ENCODE measurements around the gene RAB5IF.

DNA sequence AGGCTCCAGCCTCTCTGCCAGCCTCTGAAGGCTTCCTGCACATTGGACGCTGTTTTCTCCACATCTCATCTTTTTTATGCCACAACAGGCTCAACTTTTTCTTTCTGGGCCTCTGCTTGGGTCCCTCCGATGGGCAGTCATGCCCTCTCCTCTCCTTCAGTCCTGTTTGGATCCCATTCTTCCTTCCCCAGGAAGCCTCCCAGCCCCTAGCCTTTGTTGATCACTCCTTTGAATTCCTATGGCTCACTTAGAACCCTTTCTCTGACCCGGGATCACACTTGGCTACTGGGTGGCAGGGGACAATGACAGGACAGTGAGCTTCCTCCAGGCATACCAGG, 35.9 kb downstream of the RAB5IF start:
- TF ChIP-seq, protein P1, sequence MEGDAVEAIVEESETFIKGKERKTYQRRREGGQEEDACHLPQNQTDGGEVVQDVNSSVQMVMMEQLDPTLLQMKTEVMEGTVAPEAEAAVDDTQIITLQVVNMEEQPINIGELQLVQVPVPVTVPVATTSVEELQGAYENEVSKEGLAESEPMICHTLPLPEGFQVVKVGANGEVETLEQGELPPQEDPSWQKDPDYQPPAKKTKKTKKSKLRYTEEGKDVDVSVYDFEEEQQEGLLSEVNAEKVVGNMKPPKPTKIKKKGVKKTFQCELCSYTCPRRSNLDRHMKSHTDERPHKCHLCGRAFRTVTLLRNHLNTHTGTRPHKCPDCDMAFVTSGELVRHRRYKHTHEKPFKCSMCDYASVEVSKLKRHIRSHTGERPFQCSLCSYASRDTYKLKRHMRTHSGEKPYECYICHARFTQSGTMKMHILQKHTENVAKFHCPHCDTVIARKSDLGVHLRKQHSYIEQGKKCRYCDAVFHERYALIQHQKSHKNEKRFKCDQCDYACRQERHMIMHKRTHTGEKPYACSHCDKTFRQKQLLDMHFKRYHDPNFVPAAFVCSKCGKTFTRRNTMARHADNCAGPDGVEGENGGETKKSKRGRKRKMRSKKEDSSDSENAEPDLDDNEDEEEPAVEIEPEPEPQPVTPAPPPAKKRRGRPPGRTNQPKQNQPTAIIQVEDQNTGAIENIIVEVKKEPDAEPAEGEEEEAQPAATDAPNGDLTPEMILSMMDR (IDR thresholded peaks at IDR 0.05) = no peak
- TF ChIP-seq EP300 (IDR thresholded peaks at IDR 0.05) (no peak), POLR2A (IDR thresholded peaks at IDR 0.05; ENCODE audit: low read depth) (no peak)

All from esophagus muscularis mucosa (tissue), 4 donors.